GM18858 (cell line): ENCODE data around the gene ROBO2.

Experiments used
- ATAC-seq: cut with Tn5 transposase; IDR thresholded peaks from one replicate; pipeline ENCODE4 v1.9.1; 2021; ENCODE audit not compliant: unreplicated experiment

Gene ROBO2

GRCh38 chr3:77039606-77040171, at the start of gene ROBO2:
TSS of gene ROBO2 (plus strand) at chr3:77040099. CDS start at chr3:77040786, 687 bp downstream.
- no peak for ATAC-seq

DNA sequence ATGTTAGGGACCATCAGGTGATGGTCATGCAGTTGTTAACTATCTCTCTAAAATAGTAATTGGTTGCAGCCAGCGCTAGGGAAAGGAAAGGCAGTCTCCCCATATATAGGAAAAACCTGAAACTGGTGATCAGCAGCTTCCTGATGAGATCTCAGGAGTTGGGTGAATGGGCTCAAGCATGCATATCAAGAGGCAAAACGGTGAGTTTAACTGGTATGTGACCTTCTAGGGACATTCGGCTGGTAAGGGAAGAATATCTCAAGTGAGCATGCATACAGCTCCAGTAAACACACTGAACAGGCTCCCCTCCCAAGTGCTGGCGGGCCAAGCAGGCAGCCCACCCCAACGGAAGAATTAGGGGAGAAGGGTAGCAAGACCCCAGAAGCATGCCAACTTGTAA, 49.3 kb upstream of the ROBO2 start:
- no peak for ATAC-seq

GRCh38 chr3:76991165-76991564, 48.7 kb upstream of the ROBO2 start:
- no peak for ATAC-seq

DNA sequence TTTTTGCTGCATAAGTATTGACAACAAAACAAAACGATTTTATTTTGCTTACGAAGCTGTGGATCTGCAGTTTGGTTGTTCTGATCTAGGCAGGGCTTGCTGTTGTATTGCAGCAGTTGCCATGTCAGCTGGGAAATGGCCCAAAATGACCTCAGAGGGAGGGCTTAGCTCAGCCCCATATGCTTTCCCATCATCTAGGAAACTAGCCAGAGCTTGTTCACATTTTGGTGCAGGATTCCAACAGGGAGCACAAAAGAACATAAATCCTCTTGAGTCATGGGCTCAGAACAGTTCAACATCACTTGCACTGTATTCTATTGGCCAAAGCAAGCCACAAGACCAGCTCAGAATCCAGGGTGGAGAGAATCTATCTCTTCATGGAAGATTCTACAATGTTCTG, 42.2 kb upstream of the ROBO2 start:
- ATAC-seq, result no peak

DNA sequence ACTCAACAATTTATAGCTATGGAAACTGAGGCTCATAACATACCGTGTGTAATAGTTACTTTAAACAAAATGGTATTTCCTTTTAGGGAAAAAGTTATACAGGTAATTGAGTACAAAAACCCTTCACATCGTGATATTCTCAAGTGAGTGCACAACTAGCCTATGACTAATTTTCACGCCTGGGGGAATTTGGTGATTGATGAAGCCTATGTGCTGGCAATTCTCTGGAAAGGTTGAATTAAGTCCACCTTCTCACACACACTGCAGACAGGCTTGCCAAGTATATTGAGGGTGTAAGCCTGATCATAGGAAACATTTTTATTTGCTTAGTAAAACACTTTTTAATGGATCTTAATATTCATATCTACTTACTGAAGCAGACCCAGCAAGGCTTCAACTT, 41.3 kb upstream of the ROBO2 start:
- no peak for ATAC-seq

DNA sequence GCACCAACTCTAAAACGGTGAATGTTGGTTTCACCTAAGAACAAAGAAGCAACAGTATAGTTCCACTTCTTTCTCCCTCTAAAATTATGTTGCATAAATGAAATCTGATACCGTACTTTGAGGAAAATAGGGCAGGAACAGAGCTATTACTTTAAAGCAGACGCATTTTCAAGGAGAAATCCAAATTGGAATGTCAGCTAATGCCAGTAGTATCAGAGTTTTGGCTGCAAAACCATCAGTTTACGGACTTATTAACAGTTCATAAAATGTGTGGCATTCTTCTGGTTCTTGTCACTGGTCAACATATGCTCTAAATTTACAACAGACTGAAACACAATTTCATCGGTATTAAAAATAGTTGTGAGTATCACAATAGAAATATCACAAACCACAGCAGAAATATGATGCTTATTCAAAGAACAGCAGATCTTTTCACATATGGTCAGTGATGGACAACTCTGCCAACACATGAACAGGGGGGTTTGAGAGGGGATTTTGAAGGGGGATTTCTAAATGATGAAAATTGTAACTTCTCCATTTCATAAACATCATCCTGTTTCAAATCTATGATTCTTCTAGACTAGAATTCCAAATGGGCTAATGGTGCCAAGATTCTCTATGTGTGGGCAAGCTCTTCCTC, 38.7 kb upstream of the ROBO2 start:
- ATAC-seq, result no peak

DNA sequence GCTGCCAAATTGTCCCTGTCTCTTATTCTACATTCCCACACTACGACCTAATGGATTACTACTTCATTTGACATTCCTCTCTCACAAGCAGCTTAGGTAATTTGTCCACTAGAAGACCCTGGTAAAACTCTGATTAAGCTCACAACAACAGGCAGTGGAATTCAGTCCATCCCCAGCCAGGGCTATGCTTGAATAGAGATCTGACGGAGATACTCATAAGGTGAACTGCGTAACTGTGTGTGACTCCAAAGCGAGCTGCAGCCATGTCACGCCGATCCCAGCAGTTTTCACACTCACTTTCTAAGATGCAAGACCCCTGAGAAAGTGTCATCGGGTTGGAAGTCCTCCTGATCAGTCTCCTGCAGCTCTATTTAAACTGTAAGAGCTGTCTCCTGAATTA, 25.7 kb upstream of the ROBO2 start:
- ATAC-seq, result no peak

DNA sequence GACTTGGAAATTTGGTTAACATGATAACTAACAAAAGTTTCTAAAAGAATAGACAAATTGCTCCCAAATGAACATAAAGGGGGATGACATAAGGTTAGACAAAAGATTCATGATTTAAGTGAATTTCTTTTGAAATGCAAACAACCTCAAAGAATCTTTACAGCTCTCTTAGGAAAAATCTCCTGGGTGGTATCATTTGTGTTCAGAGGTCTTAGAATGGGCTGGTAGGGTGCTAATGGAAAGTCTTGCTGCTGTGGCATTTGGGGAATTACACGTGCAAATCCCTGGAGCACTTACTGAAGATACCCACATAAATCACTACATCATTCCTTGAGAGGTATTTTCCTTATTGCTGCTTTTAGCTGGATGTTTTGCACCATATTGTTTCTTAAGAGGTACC, 14.4 kb upstream of the ROBO2 start:
- ATAC-seq, result no peak

DNA sequence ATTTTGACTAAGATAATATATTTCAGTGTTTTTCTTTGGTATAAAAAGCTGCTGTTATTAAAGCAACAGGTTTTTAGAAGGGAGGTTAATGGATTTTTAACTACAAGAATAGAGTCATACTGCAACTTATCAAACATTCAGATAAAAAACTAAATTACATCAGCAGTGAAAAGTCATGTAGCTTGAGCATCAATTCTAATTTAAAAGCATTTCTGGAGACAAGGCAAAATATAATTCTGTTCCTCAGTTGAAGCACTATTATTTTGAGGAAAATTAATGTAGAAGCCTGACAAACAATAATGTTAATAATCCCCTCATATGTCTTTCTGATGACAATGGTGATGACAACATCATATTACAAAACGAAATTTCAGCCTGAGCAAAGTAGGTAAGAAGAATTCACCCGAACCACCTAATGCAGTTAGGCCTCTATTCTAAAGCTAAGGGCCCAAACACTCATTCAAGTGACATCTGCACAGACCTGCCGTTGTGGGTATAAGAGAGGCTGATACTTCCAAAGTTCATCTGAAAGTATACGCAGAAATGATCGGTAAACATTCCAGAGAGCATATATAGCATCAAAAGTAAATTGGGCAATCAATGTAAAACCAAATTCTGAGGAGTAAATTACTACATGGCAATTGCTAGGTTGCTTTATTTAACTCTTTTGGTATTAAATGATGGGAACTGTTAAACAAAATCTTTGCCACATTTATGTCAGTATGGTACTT, 12.8 kb upstream of the ROBO2 start:
- no peak for ATAC-seq

DNA sequence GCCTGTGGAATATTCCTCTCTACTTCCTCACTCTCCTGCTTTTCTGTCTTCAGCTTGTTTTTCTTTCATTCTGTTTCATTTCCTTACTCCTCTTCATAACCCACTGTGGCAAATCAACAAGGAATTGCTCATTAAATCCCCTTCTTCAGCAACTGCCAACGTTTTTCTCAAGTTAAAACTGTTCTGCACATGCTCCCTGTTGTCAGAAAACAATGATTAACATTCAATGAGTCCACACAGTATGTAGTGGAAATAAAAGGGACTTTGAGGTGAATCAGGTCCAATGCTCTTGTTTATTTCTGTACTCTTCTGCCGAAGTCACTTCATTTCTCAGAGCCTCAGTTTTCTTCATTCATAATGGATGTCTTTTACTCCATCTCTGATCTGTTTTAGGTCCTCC, 11.9 kb upstream of the ROBO2 start:
- no peak for ATAC-seq

- no peak for ATAC-seq
Measured at GRCh38 chr3:77038468-77038929, 1.4 kb upstream of the ROBO2 start.

DNA sequence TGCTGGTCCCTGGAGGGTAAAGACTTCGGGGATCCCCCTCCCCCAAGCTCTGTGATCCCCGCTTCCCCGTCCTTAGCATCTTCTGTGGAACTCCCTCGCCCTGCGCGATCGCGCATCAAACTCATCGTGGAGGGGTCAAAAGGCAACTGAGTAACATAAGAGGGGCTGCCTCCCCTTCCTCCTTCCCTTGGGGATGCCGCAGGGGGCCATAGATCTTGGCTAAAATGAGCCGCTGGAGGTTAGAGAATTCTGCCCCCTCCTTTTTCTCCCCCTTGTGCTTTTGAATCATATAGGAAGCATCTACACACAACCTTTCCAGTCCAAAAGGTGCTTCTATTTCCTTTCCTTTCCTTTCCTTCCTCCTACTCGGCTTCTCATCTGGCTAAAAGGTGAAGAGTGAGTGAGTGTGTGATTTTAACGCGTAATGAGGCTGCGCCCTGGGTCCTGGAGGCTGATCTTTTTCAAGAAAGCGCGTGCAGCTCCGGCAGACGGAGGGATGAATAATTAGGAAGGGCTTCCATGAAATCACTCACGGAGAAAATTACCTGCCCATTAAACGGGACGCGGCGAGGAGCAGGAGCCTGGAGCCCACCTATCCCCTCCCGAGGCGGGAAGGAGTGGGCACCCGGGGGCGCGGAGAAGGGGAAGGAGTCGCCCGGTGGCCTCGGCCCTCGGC, 831 bp upstream of the ROBO2 start:
- ATAC-seq, result no peak

DNA sequence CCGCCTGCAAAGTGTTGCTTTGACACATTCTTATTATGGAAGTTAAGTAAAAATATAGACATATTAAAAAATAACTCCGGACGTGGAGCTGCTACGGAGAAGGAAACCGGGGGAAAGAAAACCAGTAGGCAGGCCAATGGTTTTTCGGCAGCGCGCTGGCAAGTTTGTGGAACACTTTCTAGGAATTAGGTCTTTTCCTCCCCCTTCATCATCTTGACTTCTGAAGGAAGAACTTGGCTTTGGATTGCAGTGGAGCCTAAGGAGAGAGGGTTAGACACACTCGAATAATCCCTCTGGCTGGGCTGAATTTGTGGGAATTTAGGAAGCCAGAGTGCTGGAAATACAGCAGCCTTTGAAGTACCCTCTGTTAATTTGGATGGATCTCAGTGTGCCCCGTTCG, 317 bp downstream of the ROBO2 start:
- no peak for ATAC-seq

- ATAC-seq, result no peak
Measured at GRCh38 chr3:77040926-77041722, 1.2 kb downstream of the ROBO2 start.

DNA sequence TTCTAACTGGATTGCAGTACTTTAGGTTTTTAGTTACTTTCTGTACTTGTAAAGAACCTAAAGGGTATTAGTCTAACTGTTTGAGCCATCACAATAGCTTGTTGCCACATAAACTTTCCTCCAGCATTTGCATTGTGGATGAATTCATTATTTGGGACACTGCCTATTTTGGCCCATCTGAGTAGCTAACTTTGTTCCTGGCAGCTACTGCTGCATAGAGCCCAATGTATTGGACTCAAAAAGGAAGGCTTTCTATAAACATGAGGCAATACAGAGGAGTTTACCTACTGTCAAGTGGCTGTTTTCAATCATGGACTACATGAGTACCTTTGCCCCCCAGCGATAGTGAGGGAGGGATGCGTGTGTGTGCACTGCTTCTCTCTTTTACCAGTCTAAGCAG, 1.9 kb downstream of the ROBO2 start:
- no peak for ATAC-seq

GRCh38 chr3:77042343-77042742, 2.4 kb downstream of the ROBO2 start:
- ATAC-seq, result no peak

DNA sequence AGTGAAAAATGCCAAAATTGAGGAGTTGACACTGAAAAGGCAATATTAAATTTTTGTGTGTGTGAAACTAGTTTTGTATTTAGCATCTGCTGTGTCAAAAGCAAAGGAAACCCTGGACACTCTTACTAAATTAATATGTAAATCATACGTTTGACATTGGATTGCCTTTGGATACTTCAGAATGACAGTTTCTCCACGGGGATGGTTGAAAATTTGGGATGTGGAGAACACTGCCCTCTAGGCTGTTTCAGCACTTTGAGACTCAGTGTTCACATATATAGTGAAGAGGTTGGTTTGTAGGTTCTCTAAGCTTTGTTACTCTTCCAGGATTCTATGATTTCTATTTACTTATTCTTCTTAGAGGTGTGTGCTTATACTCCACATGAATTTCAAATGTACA, 3.0 kb downstream of the ROBO2 start:
- no peak for ATAC-seq

DNA sequence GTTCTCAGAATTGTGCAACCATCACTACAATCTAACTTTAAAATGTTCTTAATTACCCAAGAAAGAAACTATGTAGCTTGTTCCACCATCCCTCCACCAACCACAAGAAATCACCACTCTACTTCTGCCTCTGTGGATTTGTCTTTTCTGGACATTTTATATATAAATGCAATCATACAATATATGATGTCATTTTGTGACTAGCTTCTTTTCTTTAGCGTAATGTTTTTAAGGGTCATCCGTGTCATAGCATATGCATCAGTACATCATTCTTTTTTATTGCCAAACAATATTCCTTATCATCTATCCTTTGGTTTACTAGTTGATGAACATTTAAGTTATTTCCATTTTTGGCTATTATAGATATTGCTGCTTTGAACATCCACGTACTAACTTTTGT, 5.8 kb downstream of the ROBO2 start:
- ATAC-seq, result no peak

GRCh38 chr3:77048186-77048585, 8.3 kb downstream of the ROBO2 start:
- no peak for ATAC-seq

DNA sequence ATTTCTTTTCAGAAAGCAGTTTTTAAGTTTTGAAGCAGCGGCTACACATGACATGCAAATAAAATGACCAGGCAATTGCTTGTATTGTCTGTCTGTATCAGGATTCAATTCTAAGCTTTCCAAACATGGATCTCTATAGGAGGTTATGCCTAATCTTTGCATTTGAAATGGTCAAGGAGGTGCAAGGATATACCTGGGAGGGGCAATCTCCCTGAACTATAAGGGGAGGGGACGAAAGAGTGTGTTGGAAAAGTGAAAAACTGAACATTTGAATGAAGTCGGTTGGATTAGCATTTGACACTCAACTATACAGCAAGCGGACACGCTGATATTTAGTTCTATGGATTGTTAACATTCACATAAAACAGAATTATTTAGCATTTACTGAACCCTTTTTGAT, 11.7 kb downstream of the ROBO2 start:
- ATAC-seq, result no peak

GRCh38 chr3:77052051-77052501, 12.2 kb downstream of the ROBO2 start:
- no peak for ATAC-seq
